Mucosa of descending colon (tissue), 3 donors: ENCODE measurements around the gene AUH. TPM values are rescaled to one million over a fixed set of nuclear protein-coding genes. Genes with fewer than 3 reads are reported as not detected.
A peak's percentile ranks its signal among the peaks of the same experiment; 100 is the strongest.

Experiments used
- ATAC-seq: fragments of 200-7000 bp; cut with Tn5 transposase; one replicate; pipeline ENCODE4 v1.9.1; 2020; ENCODE audit warnings: mild to moderate bottlenecking, moderate library complexity
- DNase-seq, 3 donors: peaks; one replicate each; pipeline ENCODE4 v3.0.0-alpha.2; 2020
- H3K36me3 ChIP-seq: fragments of 200-600 bp; one replicate; pipeline ENCODE4 v1.8.0; 2021; ENCODE audit warnings: low read depth, mild to moderate bottlenecking
- H3K4me1 ChIP-seq: fragments of 200-600 bp; one replicate; pipeline ENCODE4 v1.8.0; 2021; ENCODE audit warnings: low read depth, mild to moderate bottlenecking
- H3K4me3 ChIP-seq: fragments of 200-600 bp; one replicate; pipeline ENCODE4 v1.8.0; 2021; ENCODE audit warnings: mild to moderate bottlenecking
- H3K9me3 ChIP-seq: fragments of 200-600 bp; one replicate; pipeline ENCODE4 v1.8.0; 2021; ENCODE audit warnings: mild to moderate bottlenecking
- intact Hi-C, 2 donors: fragments of 100-400 bp; cut with DNase I in 1 of 2; cut with micrococcal nuclease in 1 of 2; formaldehyde crosslinking; loops; one replicate each; pipeline versions ENCODE4 v1.11.0 to v1.11.1; 2022; cut with DNase I, micrococcal nuclease
- total RNA-seq, 3 donors: library from RNA; stranded (reverse); fragmentation: NEBNext Ultra II Directional in 2 of 3; extraction: Animal tissue kit (Norgen Biotek cat#: 25700) in 2 of 3; gene quantifications; one replicate each; pipeline versions ENCODE4 v1.2.1 to v1.2.4, GENCODE V29; 2021 to 2023
- TF ChIP-seq, protein P1 (sequence below): fragments of 200-600 bp; IDR thresholded peaks from one replicate; pipeline ENCODE4 v1.8.0; 2022; ENCODE audit warnings: antibody characterized with exemption, mild to moderate bottlenecking
- donor health status: DM: no; HTN: no; CAD: no; lungs with moderate emphysema.
- donor health status: DM: no; HTN: no; CAD: no.
- donor health status: DM: no; HTN: yes; CAD: no.

The AUH gene
- total RNA-seq, 3 donors from 2014 or later = 18.2 to 37.2 (median 26.6) TPM

DNA sequence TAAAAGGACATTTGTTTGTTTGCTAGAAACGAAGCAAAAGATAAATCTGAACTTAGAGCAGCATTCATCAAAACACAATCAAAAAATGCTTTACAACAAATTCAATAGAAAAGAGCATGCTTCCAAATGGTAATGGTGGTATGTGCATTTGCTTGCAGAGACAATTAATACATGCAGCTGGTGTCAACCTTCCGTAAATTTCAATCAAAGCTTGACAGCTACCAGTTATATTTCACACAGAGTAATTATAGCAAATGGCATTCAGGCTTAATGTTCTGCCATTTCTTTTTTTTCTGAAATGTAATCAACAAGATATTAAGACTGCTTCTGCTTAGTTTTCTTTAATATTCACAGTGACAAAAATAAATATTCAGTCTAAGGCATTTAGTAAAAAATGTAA is 90.6 kb downstream of the AUH start:
- TF ChIP-seq, protein P1, sequence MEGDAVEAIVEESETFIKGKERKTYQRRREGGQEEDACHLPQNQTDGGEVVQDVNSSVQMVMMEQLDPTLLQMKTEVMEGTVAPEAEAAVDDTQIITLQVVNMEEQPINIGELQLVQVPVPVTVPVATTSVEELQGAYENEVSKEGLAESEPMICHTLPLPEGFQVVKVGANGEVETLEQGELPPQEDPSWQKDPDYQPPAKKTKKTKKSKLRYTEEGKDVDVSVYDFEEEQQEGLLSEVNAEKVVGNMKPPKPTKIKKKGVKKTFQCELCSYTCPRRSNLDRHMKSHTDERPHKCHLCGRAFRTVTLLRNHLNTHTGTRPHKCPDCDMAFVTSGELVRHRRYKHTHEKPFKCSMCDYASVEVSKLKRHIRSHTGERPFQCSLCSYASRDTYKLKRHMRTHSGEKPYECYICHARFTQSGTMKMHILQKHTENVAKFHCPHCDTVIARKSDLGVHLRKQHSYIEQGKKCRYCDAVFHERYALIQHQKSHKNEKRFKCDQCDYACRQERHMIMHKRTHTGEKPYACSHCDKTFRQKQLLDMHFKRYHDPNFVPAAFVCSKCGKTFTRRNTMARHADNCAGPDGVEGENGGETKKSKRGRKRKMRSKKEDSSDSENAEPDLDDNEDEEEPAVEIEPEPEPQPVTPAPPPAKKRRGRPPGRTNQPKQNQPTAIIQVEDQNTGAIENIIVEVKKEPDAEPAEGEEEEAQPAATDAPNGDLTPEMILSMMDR = no peak
- intact Hi-C loops = no loop called here
- H3K4me3 ChIP-seq = no peak overlapping the region
- H3K4me1 ChIP-seq = no peaks in the 10 kb centered on the region
- H3K36me3 ChIP-seq = no peaks in the 10 kb centered on the region
- DNase-seq (no peak), ATAC-seq (no peak)
- H3K9me3 ChIP-seq = no peaks in the 10 kb centered on the region

DNA sequence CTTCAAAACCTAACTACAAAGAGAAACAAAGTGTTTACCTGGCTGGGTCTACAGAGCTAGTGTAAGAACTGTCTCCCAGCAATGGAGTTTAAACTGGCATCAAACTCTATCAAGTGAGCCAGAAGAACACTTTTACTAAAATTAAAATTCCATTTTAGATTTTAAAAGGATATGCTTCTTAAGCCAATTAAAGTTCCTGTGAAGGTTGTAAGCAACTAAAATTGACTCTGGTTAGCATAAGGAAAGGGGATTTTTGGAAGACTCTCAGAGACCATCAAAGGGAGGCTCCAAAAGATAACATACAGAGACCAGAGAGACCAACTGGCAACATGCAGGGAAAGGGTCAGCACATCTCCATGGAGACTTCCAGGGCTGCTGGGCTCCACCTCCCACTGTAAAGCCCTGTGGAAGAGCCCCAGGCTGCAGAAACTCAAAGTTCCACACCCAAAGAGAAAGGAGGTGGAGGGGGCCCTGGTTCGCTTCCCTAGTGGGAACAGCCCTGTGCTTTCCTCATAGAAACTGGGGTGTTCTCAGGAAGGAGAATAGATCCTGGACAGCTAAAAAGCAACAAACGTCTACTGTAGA is 91.7 kb downstream of the AUH start:
- ATAC-seq = no peak
- intact Hi-C loops = no loop called here
- no peak overlapping the region for H3K4me3 ChIP-seq
- no peaks in the 10 kb centered on the region for H3K9me3 ChIP-seq
- no peaks in the 10 kb centered on the region for H3K36me3 ChIP-seq
- TF ChIP-seq, protein P1 = no peak
- no peak for DNase-seq
- no peaks in the 10 kb centered on the region for H3K4me1 ChIP-seq

DNA sequence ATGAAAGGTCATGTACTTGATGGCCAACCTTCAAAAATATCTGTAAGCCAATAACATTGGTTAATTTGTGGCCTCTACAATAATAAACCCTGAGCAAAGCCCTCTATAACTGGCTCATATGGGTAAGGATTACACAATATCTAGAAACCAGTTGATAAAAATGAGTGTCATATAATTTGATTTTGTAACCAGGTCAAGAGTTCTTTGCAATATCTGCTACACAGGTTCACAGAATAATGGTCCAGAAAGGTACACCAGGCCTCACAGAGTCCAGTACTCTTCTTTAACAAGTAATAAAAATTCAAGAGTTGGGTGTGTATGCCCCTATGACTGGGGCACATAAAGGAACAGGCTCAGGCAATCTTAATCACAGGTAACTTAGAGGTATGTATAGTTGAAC is 95.3 kb downstream of the AUH start:
- no peak overlapping the region for H3K4me3 ChIP-seq
- DNase-seq (no peak), ATAC-seq (peak; percentile 23)
- no peaks in the 10 kb centered on the region for H3K9me3 ChIP-seq
- no peaks in the 10 kb centered on the region for H3K4me1 ChIP-seq
- no peaks in the 10 kb centered on the region for H3K36me3 ChIP-seq
- TF ChIP-seq, protein P1 = no peak
- intact Hi-C loops = no loop called here

DNA sequence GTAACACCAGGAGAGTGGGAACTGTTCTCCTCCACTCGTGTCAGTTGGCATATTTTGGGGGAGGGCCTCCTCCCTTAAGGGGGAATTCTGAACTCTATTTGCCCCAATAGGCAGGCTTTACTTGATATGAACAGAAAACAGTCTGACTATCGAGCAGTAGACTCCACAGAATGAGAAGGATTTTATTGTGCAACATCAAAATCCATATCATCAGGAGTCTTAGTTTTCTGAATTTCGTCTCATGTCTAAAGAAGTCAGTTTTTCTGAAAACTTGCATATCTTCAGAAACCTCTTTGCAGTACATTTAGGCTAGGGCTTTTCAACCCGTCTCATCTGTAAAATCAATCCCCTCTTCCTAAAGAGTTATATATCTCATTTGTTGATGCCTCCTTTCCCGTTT is 96.2 kb downstream of the AUH start:
- H3K4me1 ChIP-seq = no peaks in the 10 kb centered on the region
- no peaks in the 10 kb centered on the region for H3K9me3 ChIP-seq
- no peaks in the 10 kb centered on the region for H3K36me3 ChIP-seq
- TF ChIP-seq, protein P1 = no peak
- intact Hi-C loops = no loop called here
- DNase-seq (no peak), ATAC-seq (no peak)
- H3K4me3 ChIP-seq = no peak overlapping the region

DNA sequence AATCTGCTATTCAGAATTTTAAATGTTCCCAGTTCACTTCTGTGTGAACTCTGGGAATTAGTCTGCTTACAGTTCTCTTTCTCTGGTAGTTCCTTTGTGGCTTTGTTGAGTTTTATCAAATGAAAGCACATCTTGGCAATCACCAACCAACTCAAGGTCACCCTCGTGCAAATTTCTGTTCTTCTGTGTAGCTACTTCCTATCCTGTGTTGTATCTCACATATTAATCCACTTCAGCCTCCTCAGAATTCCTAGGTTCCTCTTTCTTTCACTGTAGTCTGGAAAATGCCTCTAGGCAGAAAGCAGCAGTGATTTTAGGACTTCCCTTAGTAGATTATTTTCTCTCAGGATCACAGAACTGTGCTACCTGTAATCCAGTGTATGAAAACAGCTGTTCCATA is 100.3 kb downstream of the AUH start:
- Histone ChIP-seq H3K9me3 (no peaks in the 10 kb centered on the region), H3K4me1 (no peaks in the 10 kb centered on the region), H3K36me3 (no peaks in the 10 kb centered on the region), H3K4me3 (no peak overlapping the region)
- TF ChIP-seq, protein P1 = no peak
- ATAC-seq = no peak
- no peak for DNase-seq
- intact Hi-C loops = no loop called here

DNA sequence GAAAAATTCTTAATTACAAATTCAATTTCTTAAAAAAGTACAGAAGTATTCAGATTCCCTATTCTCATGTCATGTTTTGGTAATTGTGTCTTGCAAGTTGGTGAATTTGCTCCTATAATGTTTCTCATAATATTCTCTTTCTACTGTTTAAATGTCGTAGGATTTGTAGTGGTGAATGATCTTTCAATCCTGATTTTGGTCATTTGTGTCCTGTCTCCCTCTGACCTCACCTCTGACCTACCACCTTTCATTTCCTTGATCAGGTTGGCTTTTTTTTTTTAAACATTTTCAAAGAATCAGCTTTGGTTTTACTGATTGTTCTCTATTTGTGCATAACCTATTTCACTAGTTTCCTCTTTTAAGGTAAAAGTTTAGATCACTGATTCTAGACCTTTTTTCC is 102.6 kb downstream of the AUH start:
- Histone ChIP-seq H3K36me3 (no peaks in the 10 kb centered on the region), H3K4me1 (no peaks in the 10 kb centered on the region), H3K4me3 (no peak overlapping the region), H3K9me3 (no peaks in the 10 kb centered on the region)
- ATAC-seq (no peak), DNase-seq (no peak)
- TF ChIP-seq, protein P1 = no peak
- intact Hi-C loops = no loop called here
